ENCODE measurements around the gene AUTS2.

The AUTS2 gene

DNA sequence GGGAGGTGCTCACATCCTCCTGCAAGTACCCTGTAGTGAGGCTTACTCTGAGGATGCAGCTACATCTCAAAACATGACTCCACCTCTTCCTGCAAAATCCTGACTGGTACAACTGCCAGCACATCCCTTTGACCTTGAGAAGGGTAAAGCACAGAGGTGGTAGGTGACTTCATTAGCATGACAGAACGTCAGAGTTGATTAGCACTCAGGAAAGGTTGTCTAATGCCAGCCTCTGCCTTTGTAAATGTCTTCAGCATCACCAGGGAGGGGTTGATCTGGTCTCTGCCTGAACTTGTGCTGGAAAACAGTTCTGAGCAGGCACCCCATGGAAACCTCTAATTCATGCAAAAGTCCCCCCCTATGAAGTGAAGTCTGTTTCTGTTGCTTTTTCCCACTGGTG lies 942.4 kb downstream of the AUTS2 start:
- no peak for DNase-seq

DNA sequence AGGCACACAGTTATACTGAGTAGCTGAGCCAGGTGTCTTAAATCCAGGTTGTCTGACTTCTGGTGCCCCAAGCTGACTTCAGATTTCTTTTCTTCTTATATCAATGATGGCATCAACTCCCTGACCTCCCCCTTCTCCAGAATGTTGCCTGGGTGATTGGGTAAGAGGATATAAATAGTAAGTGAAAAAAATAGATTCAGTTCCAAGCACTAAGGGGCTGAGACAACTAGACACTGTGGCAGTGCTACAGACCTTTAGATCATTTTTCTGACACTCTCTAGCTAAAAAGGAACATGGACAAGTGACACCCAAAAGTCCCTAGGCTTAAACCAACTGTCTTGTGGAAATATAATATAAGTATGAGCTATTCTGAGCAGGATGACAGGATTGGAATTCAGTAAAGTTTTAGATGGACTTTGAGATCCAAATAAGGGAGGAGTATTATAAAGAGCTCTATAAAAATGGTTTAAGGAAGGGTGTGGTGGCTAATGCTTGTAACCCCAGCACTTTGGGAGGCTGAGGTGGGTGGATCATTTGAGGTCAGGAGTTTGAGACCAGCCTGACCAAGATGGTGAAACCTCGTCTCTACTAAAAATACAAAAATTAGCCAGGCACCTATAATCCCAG lies 944.6 kb downstream of the AUTS2 start:
- DNase-seq: no peak

DNA sequence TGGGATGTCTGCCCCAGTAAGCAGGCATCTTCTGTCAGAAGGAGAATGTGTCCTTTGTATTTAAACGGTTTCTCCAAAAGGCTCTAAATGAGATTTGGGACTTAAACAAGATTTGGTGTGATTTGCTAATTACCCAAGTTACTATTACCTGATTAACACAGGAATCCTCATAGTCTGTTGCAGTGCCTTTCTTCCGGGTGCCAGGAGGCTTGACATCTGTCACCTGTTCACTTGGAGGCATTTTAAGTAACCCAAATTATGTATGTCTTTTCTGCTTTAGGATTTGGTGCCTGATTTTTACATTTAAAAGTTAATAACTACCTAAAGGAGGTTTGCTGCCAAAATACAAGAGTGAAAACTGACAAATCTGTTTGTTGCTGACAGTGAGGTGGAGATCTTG lies 945.7 kb downstream of the AUTS2 start:
- no peak for DNase-seq

DNA sequence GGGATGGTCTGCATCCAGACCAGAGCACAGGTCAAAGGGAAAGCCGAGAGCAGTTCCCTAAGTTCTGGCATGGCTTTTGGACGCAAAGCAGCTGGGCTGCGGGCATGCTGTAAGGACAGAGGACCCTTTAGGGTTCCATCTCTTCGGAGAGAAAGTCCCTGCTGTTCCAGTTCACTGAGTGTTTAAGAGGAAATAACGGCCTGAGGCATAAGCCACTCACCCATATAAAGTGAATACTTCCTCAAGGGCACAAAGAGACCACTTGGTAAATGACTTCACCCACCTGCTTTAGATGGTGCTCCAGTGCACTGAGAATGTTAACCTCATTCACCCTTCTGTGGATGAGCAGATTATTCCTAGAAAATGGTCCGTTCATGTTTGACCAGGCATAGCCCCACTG lies 946.9 kb downstream of the AUTS2 start:
- DNase-seq: no peak

DNA sequence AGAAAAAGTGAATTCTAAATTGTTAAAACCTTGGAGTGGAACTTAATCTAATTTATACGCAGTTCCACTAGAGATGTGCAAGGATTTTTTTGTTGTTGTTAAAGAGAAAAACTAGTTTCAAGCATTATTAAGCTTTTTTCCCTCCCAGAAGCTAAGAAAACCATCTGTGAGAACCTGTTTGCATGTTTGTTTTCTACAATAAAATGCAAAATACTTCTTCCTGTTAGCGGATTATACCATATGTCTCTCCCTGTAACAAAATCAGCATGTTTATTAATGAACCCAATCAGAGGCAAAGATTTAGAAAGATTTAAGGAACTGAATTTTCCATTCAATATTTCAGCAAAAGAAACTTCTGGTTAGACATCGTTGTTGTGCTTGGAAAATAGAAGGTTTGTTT lies 953.9 kb downstream of the AUTS2 start:
- no peak for DNase-seq

DNA sequence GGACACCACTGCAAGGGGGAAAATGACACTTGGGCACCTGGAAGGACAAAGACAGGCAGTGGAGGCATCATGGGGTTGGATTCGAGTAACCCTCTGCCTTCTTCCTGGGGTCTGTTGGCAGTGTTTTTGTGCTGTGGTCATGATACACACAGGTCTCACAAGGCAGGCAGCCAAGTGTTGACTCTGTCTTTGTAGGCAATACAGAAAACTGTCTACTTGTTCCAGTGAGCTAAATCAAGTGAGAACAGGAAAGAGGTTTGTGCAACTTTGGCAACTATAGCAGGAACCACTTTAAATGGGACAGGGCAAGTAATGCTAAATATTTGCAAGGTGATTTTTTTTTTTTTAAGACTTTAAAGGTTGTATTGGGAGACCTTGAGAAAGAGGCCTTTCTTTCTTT lies 955.1 kb downstream of the AUTS2 start:
- DNase-seq: no peak

DNA sequence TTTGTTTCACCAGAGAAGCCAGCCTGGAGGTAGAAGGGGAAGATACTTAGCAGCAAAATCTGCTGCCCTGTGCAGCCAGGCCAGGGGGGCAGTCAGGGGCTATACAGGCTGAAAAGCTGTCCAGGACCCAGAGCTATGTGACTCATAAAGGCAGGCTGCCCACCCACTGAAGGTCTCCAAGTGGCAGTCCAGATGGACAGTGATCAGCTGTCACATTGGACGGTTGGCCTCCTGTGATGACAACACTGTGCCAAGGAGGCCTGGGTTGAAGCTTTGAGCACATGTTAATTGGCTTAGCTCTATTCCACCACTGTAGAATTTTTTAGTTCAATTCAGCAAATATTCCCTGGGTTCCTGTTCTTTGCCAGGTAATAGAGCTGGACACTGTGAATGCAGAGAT lies 956.4 kb downstream of the AUTS2 start:
- DNase-seq: no peak

DNA sequence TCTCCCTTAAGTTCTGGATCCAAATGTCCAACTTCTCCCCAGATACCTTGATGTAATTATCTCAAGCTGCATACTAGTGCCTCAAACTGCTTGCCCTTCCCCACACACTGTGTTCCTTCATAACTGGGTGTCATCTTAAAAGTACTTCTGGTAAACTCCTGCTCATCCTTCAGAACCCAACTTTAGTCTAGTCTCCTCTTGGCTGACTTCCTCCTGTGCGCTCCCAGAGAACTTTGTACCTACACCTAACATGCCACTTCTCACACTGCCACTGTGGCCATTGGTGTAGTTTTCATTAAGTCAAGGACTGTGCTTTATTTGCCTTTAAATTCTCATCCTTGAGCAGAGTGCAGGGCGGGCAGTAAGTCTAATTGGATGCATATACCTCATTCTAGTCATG lies 958.5 kb downstream of the AUTS2 start:
- DNase-seq: no peak

DNA sequence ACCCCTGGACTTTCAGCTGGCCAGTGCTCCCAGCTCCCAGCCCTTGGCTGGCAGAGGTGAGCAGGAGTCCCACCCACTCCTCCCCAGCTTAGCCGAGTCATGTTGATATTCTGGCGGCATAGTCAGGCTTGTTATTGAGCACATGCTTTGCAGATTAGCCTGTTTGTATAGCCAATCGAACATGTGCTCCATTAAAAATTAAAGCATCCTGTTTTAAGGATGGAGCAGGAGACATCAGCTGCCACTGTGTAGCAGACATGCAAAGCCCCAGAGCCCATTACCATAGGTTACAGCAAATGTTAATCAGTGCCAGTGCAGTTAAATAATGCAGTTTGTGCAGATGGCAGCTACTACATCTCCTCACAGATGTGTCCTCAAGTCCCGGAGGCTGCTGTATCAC lies 959.1 kb downstream of the AUTS2 start:
- no peak for DNase-seq

DNA sequence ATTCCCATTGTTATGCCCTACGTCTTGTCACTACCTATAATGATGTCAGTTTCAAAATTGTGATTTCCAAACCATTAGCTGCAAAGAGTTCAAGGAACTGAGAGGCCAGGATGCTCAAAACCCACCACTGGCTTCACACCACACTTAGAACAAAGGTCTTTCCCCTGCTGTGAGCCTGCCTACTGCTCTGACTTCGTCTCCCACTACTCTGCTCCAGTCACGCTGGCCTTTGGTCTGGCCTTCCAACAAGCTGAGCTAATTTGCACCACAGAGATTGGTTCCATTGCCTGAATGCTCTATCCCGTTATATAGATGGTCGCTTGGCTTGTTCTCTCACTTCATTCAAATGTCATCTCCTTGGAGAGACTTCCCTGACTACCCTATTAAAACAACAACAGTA lies 961.5 kb downstream of the AUTS2 start:
- no peak for DNase-seq

DNA sequence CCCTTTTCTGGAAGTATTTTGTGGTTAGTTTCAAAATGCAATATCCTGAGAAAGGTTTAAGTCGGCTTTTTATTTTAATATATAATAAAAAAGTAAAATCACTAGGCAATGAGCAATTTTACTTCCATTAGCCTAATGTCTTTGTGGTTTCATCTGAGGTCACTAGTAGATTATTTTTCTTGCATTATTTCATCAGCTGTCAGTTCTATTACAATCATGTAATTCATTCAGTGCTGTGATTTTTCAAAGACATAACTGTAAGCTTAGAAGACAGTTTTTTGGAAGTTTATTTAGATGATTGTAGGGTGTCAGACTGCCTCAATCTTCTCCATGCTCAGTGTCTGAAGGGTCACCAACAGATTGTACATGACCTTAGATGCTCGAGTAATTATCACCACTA lies 965.7 kb downstream of the AUTS2 start:
- no peak for DNase-seq

DNA sequence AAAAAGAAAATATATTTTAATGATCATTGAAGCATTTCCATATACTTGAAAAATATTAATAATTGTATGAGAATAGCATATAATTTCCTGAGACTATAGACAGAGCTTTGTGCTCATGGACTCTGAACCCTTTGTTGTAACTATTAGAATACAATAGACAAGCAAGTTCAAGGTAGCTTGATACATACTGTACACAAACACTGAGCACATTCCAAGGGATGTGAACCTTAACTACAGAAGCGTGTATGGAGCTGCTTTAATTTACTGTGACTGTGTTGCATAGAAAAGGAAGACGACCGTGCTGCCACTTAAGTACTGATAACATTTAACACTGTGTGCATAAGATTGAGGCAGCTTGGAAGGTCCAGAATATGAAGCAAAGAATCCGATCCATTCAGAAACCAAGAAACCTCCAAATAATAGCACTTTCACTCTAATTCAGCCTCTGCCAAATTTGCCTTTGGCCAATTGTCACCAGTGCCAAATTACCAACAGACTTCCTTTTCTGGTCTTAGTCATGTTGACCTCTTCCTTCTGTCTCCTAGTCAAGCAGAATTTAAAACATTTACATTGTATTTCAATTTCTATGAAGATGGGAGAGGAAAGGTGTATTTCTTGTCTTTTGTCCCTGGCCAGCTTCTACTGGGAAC lies 967.6 kb downstream of the AUTS2 start:
- DNase-seq: no peak

DNA sequence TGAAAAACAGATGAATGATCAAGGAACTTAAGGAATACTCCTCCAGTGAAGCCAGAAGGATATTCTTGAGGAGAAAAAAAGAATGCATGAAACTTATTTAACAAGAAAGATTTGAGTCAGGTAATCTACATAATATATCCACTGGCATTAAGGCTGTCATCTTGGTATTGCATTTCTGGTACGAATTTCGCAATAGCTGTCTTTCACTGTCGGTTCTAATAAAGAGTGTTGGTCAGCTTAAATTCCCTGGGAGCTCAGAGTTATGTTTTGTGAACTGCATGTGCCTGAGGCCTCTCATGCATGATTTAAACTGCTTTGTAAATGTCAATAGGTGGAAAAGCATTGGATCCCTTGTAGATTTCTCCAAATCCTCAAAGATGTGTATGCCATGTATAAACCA lies 968.4 kb downstream of the AUTS2 start:
- no peak for DNase-seq

DNA sequence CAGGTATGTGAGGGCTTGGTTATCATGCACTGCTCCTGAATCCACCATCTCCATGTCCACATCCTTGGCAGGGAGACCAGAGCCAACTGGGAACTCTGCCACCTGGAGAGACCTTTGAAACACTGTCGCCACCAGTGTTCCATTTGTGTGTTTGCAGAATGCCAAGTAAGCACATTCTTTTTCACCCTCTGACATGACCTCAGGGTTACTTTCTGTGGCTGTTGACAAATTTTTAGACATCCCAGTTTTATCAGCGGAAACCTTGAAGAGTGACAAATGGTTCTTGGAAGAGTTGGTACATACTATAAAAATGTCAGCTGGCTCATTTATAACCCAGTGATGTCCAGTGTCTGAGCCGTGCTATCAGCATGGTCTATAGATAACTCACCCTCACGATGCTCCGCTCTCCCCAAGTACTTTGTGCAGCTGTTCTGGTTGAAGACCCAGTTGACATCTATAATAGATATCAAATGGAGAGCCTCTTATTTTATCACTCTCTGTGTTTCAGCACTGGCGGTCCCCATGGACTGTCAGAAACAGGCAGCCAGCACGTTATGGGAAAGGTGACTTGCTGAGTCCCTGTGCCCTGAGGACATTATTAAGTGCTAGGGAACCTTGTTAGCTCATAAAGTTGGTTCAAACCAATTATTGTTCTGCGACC lies 970.5 kb downstream of the AUTS2 start:
- no peak for DNase-seq

DNA sequence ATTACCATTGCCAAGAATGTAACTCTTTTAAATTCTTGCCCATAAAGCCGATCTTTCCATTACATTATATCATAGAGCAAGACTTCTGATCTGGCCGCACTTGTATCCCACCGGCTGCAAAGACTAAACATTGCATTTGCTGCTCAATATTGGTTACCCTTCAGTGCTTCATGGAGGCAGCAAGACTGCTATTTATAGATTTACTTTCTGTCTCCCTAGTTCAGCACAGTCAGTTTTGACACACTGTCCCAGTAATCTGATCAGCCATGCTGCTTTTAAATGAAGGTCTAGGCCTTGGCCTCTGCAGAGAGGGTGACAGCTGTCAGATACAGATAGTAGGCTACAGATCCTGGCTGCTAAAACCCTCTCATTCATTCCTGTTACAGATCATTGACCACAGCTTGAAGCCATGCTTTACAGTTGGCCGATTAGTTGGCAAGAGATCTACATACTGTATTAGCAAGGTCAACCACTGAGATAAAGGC lies 971.1 kb downstream of the AUTS2 start:
- DNase-seq: no peak

DNA sequence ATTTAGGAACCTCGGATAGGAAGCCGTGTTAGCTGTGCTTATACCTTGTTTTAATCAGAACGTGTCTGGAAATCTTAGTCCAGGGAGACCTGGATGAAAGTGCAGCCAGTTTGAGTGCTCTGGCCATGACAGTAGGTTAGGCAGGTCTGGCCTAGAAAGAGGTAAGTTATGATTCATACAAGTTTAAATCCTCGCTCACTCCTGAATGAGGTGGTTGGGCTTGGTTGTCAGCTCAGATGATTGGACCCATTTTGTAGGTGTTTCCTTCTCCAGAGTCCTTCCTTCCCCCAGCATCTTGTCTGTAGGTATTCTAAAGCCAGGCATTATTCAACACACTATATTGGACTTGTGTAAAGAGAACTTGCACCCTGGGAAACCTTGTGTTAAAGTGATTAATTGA lies 971.8 kb downstream of the AUTS2 start:
- DNase-seq: no peak

DNA sequence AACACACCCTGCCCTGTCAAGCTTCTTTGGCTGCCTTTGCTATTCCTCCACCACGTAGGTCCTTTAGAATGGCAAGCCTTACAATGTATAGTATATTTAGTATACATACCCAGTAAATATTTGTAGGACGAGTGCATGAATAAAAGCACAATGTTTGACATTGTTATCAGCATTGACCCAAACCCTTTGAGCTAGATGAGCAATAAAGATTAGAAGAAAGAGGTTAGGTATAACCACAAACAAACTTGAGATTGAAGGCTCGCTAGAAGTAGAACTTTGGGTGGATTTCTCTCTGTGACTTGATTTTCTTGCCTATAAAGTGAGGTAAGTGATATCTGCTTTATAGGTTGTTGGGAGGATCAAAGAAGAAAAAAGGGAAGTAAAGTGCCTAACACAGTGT lies 972.7 kb downstream of the AUTS2 start:
- no peak for DNase-seq

DNA sequence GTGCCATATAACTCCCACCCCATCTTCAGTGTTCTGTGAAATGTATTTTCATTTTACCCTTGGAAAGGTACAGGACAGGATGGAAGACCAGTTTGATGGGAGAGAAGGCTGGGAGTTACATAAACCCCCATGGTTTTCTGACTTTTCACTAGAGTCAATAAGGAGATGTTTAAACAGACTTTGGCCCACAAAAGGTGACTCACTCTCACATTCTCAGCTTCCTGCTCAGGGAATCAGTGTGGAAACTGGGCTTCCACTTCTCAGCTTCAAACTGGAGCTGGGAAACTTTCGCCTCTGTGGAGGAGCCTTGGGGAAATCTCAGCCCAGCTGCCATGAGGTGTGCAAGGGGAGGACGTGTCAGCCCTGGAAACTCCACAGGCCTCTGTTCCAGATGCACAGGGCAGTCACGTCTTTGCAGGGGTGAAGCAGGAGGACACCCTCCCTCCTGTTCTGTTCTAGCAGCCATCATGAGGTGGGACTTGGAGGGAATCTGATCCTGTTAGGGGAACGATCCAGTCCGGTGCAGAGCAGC lies 973.2 kb downstream of the AUTS2 start:
- no peak for DNase-seq

DNA sequence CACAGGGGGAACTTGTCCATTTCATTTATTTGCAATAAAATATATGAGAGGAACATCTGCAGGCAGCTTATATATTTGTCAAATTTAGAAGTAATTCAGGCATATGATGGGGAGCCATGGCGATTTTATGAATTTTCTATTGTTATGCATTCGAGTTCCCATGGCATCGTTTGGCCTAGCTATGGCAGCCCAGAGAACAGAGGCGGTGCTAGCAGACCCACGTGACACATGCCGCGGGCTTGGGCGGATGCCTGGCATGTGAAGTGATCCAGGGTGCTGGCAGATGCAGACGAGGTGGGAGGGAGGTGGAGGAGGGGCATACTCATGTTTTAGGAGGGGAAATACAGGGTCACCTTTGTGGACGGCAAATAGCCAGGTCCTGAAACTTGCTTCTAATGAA lies 973.7 kb downstream of the AUTS2 start:
- no peak for DNase-seq

DNA sequence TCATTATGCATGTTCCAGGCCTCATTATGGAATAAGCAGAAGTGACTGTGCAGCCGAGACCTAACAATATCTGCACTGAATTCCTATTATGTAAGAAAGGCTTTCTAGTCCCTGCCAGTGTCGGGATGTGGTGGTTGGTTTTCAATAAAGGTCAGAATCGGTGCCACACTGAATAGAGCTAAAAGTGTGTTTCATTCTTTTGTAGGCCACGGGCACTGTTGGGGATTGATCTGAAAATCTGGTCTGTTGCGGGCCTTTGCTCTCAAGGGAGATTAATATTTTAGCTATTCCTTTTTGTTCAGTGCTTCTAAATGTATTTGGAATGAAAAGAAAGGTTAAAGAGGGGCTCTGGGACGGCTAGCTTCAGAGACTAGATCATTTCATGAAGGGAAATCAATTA lies 974.3 kb downstream of the AUTS2 start:
- no peak for DNase-seq

DNA sequence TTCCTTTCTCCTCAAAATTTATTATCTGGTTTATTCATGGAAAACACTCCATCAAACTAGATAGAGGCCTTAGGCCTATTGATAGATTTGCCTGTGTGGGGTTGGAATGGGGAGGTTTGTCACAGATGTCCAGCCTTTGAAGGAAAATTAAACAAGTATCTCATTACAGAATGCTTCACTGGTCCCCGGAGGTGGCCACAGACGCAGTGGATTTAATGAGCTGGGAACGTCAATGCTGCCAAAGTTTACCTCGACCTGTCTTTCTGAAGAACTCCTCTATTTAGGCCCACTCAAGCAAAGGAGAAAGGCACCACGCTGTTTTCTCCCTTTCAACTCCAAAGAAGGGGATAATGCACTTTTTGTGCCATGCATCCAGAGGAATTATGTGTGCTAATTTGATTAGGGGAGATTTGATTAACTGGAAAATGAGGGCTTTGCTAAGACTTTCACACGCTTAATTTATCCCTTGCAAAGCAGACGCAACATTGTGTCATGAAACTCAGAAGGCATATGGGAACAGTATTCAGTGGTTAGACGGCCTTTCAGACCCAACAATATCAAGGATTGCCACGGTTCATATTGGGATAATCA lies 974.9 kb downstream of the AUTS2 start:
- no peak for DNase-seq

DNA sequence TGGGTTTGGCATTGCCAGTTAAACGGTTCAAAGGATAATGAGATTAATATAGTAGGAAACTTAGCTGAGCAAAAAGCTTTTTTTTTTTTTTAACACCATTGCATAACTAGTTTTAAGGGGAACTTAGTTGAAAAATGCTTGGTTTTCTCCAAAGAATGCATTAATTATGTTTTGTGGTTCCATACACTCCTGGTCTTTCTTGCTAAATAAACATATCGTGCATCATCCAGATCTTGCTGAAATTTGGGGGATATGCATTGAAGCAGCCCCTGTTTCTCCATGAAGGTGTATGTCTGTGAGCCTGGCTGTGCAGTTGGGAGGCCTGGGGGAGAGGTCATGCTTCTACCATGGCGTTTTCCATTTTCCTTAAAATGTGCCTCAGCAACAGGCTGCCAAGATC lies 975.4 kb downstream of the AUTS2 start:
- no peak for DNase-seq

DNA sequence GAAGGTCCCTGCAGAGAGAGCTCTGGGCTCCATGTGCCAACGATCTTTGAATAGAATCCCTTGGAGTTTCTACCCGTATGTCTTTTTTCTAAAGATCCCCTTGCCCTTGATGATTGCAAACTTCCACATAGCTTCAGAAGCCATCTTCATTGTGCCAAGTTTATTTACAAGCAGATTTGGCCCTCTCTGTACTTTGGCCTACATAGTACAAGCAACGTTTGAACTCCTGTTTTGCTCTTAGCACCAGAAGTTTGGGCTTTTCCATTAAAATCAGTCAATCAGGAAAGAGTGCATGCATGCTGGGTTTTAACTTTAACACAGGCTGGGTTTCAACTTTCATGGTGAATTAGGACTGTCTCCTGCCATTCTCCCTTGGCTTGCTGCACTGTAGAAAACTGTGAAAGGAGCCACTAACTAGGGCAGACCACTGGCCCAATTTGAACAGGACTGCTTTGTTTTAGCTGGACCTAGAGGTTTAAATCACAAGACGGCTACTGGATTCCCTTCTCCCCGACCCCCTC lies 976.1 kb downstream of the AUTS2 start:
- DNase-seq: no peak

Data from T-helper 1 cell (primary cell).